A673 (cell line): ENCODE data around the gene MPZL1.

Experiments
- CTCF ChIP-seq: fragments of 300-800, 200-600 bp; sonication (generic); conservative IDR thresholded peaks from 2 replicates; pipeline ENCODE4 v1.5.1; 2017; ENCODE audit warnings: low read depth, mild to moderate bottlenecking, antibody characterized with exemption, low read length, moderate library complexity, mixed read lengths
- EZH2 ChIP-seq: fragments of 200-600 bp; sonication (generic); IDR thresholded peaks from 2 replicates; pipeline ENCODE4 v1.6.1; 2017; ENCODE audit warnings: borderline replicate concordance, low read depth, mild to moderate bottlenecking, mixed read lengths, antibody characterized with exemption, low read length; ENCODE audit not compliant: poor library complexity, severe bottlenecking

- no peak for TF ChIP-seq CTCF
- TF ChIP-seq EZH2 = no peak
These were observed 4.4 kb upstream of the MPZL1 start for GRCh38 chr1:167717351-167717750.
